ENCODE measurements around the gene ZBTB1. TPM values are rescaled to one million over a fixed set of nuclear protein-coding genes. Genes with fewer than 3 reads are reported as not detected.

ZBTB1 gene
- total and polyA plus RNA-seq, 9 of the 15 experiments (the other 6 are each of a cell fraction or from before 2014, with no cell fraction given), result 2.3 to 16.5 (median 9.0) TPM

GRCh38 chr14:64525354-64525753, 20.8 kb downstream of the ZBTB1 start:
- TF ChIP-seq C11orf30 (IDR thresholded peaks at IDR 0.05; ENCODE audit: low read depth) (peak; percentile 53; the same call in 1 of the 2 replicates), XRCC4 (IDR thresholded peaks at IDR 0.05; ENCODE audit: extremely low read depth, insufficient read depth, insufficient read length) (no peak), ZNF316 (IDR thresholded peaks at IDR 0.05) (0 out of 2 replicates have a peak, but pooled peaks have one; percentile 30), NFE2L1 (tag; IDR thresholded peaks at IDR 0.05; ENCODE audit: borderline replicate concordance, low read depth) (peak; percentile 57; the same call in 1 of the 2 replicates), GMEB1 (CRISPR knock-in tag; IDR thresholded peaks at IDR 0.05) (no peak), SMARCA5 (IDR thresholded peaks at IDR 0.05) (no peak), MAFG (tag; conservative IDR thresholded peaks at IDR 0.05) (peak; percentile 35; the same call in 1 of the 2 replicates)
- ATAC-seq (no peak), FAIRE-seq (no peak), DNase-seq (ENCODE audit: extremely low read depth in 1 of 4, low spot score in 3 of 4) (no peak)
- intact Hi-C loops (cut with micrococcal nuclease), result no loop called here
- Histone ChIP-seq H3K4me2 (ENCODE audit: insufficient read depth, low read length) (no peak overlapping the region), H3K9me1 (ENCODE audit: control insufficient read depth, insufficient read depth, low read length) (no peaks in the 10 kb centered on the region), H4K20me1 (replicated peaks; ENCODE audit: control insufficient read depth, insufficient read depth, low read length) (no peaks in the 10 kb centered on the region), H3K27me3 (ENCODE audit: control insufficient read depth in 2 of 2, insufficient read depth in 2 of 2, low read length in 2 of 2) (no peaks in the 10 kb centered on the region), H3K4me1 (replicated peaks in 1 of 2; ENCODE audit: control insufficient read depth in 2 of 2, insufficient read depth in 2 of 2, low read length in 2 of 2) (no peaks in the 10 kb centered on the region), H3K4me3 (no peak overlapping the region), H3K79me2 (ENCODE audit: control insufficient read depth, insufficient read depth, low read length) (no peaks in the 10 kb centered on the region), H3K36me3 (ENCODE audit: control insufficient read depth, insufficient read depth, low read length) (peaks cover 9% of the 10 kb centered on the region; the same call in 1 of the 3 replicates), H2AFZ (ENCODE audit: low read depth, low read length) (no peak overlapping the region), H3K9me3 (replicated peaks; ENCODE audit: control insufficient read depth, insufficient read depth, low read depth, low read length) (no peaks in the 10 kb centered on the region), H3K9ac (ENCODE audit: insufficient read depth in 1 of 2, low read depth in 2 of 2, low read length in 2 of 2) (no peak overlapping the region), H3K27ac (ENCODE audit: extremely low read depth, low read depth, low read length) (no peak overlapping the region)
- in situ Hi-C loops (cut with MboI), result no loop called here
- ChIA-PET CTCF (ENCODE audit: low intra/inter-chr PET ratio) (no interaction called here), POLR2A (no interaction called here)
- no TSS peak for BruUV-seq (replicated peaks)
- 70% methylated on average over 2 of the region's 2 CpGs for whole genome bisulfite sequencing (ENCODE audit: insufficient coverage, low coverage, missing lambda C conversion rate)
